Thyroid gland (tissue), 4 donors: Measurements from ENCODE around the gene CHI3L2.

Source experiments
- POLR2A ChIP-seq, 2 donors: fragments of 450-650 bp; IDR thresholded peaks; one replicate each; pipeline ENCODE4 v1.6.1; 2017; ENCODE audit warnings: antibody characterized with exemption in 2 of 2, mild to moderate bottlenecking in 2 of 2, moderate library complexity in 1 of 2
- TF ChIP-seq, protein P1 (sequence below), 6 experiments: fragments of 200-600 bp in 3 of 6; fragments of 450-650 bp in 3 of 6; sonication (generic) in 3 of 6; IDR thresholded peaks; one replicate each; pipeline ENCODE4 v1.5.1; 2016 to 2019; ENCODE audit warnings: antibody characterized with exemption in 6 of 6, mild to moderate bottlenecking in 2 of 6, inconsistent platforms in 1 of 6, moderate library complexity in 1 of 6

- TF ChIP-seq, protein P1, sequence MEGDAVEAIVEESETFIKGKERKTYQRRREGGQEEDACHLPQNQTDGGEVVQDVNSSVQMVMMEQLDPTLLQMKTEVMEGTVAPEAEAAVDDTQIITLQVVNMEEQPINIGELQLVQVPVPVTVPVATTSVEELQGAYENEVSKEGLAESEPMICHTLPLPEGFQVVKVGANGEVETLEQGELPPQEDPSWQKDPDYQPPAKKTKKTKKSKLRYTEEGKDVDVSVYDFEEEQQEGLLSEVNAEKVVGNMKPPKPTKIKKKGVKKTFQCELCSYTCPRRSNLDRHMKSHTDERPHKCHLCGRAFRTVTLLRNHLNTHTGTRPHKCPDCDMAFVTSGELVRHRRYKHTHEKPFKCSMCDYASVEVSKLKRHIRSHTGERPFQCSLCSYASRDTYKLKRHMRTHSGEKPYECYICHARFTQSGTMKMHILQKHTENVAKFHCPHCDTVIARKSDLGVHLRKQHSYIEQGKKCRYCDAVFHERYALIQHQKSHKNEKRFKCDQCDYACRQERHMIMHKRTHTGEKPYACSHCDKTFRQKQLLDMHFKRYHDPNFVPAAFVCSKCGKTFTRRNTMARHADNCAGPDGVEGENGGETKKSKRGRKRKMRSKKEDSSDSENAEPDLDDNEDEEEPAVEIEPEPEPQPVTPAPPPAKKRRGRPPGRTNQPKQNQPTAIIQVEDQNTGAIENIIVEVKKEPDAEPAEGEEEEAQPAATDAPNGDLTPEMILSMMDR (IDR thresholded peaks at IDR 0.05): no peak
- TF ChIP-seq POLR2A (IDR thresholded peaks at IDR 0.05): no peak
Observed at GRCh38 chr1:111199329-111199728, 28.2 kb upstream of the CHI3L2 start.
